GM18520 (cell line): ENCODE measurements around the gene FBXO11.
"Not testable (repeated sequence)": the region's sequence is repeated elsewhere in the genome, so short reads cannot be mapped to it uniquely, and the experiment has no call there.

ENCODE experiments used
- ATAC-seq: cut with Tn5 transposase; IDR thresholded peaks from one replicate; pipeline ENCODE4 v1.9.1; 2021; ENCODE audit not compliant: unreplicated experiment

FBXO11 gene

DNA sequence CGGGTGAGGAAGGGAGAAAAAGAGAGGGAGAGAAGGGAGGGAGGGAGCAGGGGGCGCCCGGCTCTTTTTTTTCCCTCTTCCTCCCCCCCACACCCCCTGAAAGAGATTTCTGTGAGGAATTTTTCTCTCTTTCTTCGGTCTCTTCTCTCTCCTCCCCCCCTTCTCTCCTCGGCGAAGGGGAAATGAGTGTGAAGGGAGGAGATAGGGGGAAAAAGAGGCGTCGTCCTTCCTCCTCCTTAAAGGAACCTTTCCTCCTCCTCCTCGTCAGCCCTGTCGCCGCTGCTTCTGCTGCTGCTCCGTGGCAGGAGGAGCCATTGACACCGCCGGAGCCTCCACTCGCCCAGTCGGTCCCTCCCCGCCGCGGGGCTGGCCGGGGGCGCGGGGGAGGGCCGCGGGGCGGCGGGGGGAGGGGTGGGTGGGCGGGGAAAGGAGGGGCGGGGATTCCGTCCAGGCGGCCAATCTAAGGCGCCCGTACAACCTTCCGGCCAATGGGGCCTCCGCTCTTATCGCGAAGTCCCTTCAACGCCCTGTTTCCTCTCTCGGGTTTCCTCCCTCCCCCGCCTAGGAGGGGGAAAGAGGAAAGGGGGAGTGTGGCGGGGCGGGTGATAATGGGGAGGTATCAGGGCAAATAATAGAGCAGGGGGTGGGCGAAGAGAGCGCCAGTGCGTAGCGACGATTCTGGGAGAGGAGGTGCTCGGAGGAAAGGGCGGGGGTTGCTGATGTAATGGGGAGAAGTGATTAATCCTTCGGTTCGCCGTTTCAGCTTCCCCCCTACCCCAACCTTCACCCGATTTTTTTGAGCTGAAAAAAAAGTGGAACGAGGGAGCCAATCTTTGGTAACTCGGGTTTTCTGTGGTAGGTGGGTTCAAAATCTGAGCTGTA is at the start of gene FBXO11:
TSS of gene FBXO11 (minus strand) at position 342 of the 882 bp plus-strand sequence. CDS start 778 bp downstream, outside the sequence.
- peak; percentile 91 for ATAC-seq

DNA sequence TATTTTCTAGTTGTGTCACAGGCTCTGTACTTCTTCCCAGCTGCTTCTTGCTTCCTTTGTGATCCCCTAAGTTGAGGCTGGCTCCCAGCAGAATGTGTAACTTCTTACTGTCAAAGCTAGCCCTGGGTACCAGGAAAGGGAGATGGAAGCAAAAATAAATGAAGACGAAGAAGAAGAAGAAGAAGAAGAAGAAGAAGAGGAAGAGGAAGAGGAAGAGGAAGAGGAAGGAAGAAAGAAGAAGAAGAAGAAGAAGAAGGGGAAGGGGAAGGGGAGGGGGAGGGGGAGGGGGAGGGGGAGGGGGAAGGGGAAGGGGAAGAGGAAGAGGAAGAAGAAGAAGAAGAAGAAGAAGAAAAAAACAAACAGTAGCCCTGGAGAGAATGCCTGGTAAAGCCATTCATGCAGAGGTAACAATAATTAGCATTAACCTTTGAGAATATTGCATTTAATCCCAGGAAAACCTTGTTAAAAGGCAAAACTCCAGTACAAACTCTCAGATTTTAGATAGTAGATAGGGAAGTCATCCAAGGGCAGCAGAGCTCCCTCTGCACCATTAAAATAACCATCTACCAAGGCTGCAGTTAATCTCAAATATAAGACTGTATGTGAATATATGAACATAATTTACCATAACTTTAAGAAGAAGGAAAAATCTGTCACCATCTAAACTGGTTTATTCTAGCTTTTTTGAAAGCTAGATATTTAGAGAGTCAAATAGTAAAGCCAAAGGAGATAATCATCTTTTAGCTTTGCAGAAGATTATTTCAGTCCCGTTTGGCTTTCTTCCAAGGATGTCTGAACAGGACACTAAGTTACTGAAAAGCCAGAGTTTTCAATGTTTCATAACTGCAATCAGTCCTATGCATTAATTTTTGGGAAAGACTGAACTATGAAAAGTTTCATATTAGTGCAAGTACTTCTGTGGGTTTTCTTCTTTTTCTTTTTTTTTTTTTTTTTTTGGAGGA is 44.3 kb upstream of the FBXO11 start:
- ATAC-seq, result no peak

DNA sequence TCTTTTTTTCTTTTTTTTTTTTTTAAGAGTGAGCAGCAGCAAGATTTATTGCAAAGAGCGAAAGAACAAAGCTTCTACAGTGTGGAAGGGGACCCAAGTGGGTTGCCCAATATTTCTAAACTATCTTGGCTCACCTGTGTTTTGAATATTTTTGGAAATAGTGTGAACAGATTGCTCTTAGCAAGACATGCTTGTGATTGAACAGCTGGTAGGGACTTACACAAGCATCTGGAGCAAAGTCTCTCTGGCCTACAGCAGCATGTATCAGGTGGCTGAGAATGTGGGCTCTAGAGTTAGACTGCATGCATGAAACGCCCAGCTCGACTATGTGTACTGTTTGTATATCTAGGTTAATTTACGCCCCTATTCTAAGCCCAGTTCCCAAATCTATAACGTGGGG is 40.3 kb upstream of the FBXO11 start:
- ATAC-seq, result no peak

DNA sequence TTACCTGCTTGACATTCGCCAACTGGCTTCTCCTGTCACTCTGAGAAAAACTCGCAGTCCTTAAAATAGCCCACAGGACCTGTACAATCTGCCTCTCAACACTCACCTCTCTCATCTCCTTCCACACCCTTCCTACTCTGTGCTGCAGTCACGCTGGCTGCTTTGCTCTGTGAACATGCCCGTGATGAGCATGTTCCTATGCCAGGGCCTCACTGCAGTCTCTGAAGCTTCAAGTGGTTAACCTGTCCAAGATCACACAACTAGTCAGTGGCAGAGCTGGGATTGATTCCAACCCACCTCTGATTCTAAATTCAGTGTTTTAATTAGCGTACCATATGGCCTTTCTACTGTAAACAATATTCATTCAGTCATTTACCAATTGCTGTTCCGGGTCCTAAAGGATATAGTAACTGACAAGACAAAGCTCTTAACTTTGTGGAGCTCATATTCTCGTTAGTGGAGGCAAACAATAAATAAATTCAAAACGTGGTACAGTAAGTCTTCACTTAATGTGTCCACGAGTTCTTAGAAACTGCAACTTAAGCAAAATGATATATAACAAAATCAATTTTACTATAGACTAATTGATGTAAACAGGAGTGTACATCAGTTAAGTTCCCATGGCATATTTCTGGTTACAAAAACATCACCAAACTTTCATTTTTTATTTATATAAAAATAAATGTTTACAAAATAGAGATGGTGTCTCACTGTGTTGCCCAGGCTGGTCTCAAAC is 38.9 kb upstream of the FBXO11 start:
- no peak for ATAC-seq

DNA sequence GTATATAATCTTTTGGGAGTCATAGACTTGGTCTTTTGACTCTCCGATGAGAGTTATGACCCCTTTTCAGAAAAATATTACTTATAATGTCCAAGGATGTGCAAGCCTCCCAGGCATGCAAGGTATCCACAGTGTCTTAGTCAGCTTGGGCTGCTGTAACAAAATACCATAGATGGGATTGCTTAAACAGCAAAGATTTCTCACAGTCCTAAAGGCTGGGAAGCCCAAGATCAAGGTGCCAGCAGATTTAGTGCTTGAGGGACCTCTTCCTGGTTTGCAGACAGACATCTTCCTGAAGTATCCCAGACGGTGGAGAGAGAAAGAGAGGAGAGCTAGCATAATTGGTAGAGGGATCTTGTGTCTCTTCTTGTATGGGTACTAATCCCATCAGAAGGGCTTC is 35.6 kb upstream of the FBXO11 start:
- no peak for ATAC-seq

DNA sequence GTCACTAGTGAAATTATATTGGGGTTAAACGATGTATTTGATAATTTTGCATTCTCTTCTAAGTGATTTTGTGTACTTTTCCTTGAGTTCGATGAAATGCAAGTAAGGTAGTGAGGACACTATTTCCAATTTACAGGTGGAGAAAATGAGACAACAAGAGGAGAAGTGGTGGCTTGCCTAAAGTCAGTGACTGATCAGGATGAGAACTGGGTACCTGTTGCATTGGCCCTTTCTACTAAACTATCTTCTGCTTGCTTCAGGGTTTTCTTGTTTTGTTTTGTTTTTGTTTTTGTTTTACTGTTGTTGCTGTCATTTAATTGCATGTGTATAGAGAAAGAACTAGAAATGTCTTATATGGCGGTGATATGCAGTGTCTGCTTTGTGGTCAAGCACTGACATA is 31.4 kb upstream of the FBXO11 start:
- no peak for ATAC-seq

DNA sequence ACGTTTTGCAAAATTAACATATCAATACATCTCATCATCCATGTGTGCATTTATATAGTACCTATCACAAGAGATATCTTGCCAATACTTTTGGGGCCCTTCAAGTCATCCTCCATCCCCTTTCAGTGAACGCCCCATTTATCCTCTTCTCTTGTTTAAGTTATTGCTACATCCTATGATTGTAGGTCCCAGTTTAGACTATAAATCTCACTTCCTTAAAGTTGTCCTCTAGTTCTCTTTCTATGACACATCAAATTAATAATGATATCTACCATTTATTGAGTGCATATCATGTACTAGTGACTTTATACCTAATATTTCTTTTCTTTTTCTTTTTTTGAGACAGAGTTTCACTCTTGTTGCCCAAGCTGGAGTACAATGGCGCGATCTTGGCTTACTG is 28.8 kb upstream of the FBXO11 start:
- ATAC-seq, result no peak

DNA sequence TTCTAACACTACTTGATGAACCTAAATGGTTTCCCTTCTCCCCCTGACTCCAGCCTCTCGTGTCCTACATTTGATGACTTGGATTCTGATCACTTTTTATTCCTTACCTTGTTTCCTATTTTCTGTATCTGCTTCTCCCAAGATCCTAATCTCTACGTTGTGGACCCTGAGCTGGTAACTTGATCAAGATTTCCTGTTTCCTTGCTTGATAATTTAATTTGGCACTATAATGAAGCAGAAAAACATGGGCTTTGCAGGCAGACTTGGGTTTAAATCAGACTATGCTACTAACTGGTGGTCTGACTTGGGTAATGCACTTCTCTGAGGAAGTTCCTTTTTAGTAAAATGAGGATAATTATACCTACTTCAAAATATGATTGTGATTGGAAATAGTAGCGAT is 11.7 kb upstream of the FBXO11 start:
- no peak for ATAC-seq

DNA sequence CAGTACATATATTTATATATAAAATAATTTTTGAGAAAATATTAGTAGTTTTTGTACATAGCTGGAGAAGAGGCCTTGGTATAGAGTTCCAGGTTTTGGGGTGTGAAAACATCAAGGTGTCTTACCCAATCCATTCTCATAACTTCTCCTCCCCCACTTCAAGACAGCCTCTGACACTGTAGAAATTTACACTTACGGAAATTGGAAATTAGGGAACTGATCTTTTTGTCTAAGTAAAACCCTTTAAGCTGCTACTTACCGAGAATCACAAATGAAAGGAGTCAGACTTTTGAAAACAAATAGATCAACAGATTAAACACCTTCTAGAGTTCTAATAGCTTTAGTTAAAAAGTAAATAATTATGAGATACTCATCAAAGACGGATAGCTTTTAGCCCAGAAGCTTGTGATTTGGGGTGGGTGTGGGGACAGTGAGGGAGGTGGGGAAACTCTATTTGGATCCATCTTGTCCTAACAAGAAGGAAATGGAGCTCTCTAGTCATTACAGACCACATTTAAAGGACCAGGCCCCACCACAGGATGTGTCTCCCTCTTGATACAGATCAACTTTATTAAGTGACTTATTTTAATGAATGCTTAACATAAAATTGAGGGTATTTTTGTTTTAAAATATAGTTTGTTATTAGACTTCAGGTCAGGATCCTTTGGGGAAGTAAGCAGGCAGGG is 11.1 kb upstream of the FBXO11 start:
- ATAC-seq, result no peak

DNA sequence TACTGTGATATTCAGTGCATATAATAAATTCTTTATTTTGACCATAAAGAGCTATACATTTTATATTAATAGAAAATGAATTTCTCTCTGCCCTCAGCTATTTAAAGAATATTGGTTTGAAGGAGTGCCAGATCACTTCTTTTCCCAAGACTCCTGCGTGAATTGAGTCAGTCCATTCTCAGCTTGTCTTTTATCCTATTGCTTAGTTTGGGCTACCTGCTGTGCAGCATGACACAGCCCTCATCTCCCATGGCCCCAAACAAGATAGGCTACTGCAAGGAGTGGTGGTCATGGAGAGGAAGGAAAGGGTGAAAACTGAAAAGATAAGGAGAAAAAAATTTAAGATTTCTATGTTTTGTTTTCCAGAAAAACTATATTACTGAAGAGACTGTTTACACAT is 10.1 kb upstream of the FBXO11 start:
- ATAC-seq, result no peak

DNA sequence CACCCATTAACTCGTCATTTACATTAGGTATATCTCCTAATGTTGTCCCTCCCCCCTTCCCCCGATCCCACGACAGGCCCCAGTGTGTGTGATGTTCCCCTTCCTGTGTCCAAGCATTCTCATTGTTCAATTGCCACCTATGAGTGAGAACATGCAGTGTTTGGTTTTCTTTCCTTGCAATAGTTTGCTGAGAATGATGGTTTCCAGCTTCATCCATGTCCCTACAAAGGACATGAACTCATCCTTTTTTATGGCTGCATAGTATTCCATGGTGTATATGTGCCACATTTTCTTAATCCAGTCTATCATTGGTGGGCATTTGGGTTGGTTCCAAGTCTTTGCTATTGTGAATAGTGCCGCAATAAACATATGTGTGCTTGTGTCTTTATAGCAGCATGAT is 4.4 kb upstream of the FBXO11 start:
- ATAC-seq, result not testable (repeated sequence)

DNA sequence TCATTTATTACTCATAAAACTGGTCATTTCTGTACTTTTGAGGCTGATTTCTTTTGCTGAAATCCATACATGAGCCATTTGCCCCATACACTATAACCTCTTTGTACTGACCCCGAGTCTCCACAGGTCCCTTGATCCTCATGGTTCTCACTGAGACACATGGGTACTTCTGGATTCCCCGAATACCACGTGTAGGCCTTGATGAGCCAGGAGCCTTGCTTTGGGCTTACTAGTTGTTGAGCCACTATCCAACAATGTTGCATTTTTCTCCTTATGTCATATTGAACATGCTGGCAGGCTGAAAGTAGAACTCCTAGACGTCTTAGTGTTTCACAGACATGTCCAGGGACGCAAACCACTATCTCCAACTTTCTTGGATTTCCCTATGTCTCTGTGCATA is 2.4 kb upstream of the FBXO11 start:
- ATAC-seq, result no peak

DNA sequence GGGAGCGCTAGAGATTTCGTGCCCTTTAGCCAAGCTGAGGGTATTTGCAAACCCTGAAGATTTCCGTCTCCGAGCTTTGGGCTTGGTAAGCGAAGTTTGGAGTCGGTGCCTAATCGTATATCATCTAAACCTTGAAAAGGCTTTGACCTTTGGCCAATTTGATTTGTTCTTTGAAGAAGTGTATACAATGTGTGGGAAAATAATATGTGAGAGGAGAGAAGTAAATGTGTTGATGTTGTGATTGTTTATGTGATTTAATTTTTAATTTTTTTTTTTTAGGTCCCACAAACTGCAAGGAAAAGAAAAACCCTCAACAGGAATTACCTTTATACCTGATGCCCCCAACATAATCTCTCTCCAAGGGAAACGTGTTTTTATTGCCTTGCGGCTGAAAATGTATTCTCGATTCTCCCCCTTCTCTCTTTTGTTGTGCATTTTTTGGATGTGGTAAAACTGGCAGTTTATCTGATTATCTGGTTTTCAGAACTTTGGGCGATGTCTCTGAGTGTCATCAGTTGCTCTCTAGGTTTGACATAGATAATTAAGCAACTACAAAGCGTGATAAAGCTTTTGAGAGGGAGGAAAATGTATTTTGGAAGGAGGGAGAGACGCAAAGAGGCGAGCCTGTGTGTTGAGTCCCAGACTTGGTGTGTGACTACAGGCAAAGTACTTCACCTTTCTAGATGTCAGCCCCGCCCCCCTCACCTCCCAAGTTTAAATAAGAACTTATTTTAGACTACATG is 912 bp upstream of the FBXO11 start:
- no peak for ATAC-seq

DNA sequence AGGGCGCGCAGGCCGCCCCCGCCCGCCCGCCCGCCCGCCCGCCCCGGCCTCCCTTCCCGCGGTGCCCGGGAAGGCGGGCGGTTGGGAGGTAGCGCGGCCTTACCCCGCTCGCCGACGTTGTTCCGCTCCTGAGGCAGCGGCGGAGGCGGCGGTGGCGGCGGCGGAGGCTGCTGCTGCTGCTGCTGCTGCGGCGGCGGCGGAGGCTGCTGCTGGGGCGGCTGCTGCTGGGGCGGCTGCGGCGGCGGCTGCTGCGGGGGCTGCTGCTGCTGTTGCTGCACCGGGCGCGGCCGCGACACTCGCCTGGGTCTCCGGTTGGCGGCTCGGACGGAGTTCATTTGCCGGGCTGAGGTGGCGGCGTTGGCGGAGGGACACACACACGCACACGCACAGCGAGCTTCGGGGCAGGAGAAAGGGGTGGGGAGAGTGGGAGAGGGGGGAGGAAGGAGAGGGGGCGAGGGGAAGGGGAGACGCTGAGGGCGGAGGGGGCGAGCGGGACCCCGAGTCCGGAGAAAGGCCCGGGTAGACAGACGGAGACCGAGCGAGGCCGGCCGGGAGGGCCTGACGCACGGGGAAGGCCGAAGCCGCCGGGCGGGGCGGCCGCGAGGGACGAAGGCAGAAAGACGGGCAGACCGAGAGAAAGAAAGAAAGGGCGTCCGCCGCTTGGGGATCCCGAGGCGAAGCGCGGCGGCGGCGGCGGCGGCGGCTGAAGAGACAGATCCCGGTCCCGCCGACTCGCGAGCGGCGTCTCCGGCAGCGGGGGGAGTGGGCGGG is 727 bp downstream of the FBXO11 start:
- ATAC-seq, result no peak

DNA sequence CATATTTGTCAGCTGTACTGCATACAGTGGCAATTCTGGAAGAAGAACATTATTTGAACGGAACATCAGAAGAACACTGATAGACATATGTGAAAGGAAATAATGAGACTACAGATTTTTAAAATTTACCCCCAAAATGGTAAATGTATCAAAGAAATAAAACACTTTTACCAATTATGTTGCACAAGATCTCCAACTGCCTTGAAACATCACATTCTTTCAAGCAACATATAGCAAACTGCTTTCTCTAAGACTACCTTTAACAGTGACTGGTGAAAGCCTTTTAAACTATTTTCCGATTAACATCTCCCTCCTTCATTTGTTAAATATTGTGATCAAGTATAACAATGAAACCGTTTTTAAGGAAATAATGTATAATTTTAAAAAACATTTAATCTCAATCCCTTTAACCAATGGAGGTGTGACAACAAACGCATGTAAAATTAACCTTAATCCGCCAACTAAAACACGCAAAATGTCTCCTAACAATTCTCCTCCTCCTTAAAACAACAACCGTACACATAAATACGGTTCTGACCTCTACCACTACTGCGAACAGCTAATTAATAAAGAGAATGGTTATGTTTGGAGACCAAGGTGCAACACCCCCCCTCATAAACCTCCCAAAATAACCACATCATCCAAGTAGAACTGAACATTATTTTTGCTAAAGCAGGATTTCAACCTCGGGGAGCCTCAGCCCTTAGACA is 2.4 kb downstream of the FBXO11 start:
- ATAC-seq, result no peak

DNA sequence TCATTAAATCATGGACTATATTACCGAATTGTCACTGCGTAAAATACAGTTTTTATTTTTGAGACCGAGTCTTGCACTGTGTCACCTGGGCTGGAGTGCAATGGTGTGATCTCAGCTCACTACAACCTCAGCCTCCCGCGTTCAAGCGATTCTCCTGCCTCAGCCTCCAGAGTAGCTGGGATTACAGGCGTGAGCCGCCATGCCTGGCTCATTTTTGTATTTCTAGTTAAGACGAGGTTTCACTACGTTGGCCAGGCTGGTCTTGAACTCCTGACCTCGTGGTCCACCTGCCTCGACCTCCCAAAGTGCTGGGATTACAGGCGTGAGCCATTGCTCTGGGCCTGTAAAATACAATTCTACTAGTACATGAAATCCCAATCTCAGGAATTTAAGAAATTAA is 4.4 kb downstream of the FBXO11 start:
- ATAC-seq, result not testable (repeated sequence)

DNA sequence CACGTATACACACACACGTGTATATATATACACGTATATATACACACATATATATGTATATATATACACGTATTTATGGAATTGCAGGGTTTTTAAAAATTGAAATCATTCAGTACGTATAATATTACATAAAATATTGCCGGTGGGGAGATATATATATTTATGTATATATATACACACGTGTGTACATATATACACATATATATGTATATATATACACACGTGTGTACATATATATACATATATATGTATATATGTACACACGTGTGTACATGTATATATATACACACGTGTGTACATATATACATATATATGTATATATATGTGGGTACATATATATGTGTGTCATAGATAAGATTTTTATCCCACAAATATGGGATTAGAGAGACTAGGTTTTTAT is 5.4 kb downstream of the FBXO11 start:
- ATAC-seq, result no peak
